HepG2 (cell line): Measurements from ENCODE around the gene CAPN9. TPM values are rescaled to one million over a fixed set of nuclear protein-coding genes. Genes with fewer than 3 reads are reported as not detected.

ENCODE experiments used
- ARNT2 ChIP-seq: sonication (generic); formaldehyde crosslinking; IDR thresholded peaks from 2 replicates; pipeline ENCODE4 v1.8.0; 2022; ENCODE audit warnings: mild to moderate bottlenecking, low read depth, missing genetic modification reagents, moderate library complexity
- BCL3 ChIP-seq: sonication (generic); formaldehyde crosslinking; IDR thresholded peaks from 2 replicates; pipeline ENCODE4 v1.5.1; 2020; ENCODE audit warnings: mild to moderate bottlenecking, missing genetic modification reagents, moderate library complexity
- CBFB ChIP-seq: sonication (generic); formaldehyde crosslinking; IDR thresholded peaks from 2 replicates; pipeline ENCODE4 v1.4.0; 2020; ENCODE audit warnings: missing genetic modification reagents
- GFI1 ChIP-seq: sonication (generic); formaldehyde crosslinking; IDR thresholded peaks from 2 replicates; pipeline ENCODE4 v1.5.0; 2020; ENCODE audit warnings: missing genetic modification reagents, mild to moderate bottlenecking, borderline replicate concordance
- HDAC2 ChIP-seq: sonication (generic); formaldehyde crosslinking; IDR thresholded peaks from 2 replicates; pipeline ENCODE4 v1.4.0; 2020; ENCODE audit warnings: missing genetic modification reagents
- HIVEP1 ChIP-seq: sonication (generic); formaldehyde crosslinking; IDR thresholded peaks from 2 replicates; pipeline ENCODE4 v1.4.0; 2020; ENCODE audit warnings: mild to moderate bottlenecking, missing genetic modification reagents
- IRF2 ChIP-seq: IDR thresholded peaks from 2 replicates; pipeline ENCODE4 v1.6.1; 2018; ENCODE audit warnings: missing genetic modification reagents, missing compliant biosample characterization
- KDM5B ChIP-seq: sonication (generic); formaldehyde crosslinking; IDR thresholded peaks from 2 replicates; pipeline ENCODE4 v1.4.0; 2020; ENCODE audit warnings: missing genetic modification reagents, mild to moderate bottlenecking, borderline replicate concordance
- KLF16 ChIP-seq, 2 experiments: sonication (generic) in 1 of 2; formaldehyde crosslinking in 1 of 2; IDR thresholded peaks; 2 replicates each; pipeline versions ENCODE4 v1.6.1 to v1.8.0; 2016 to 2023; ENCODE audit warnings: missing genetic modification reagents in 2 of 2, missing compliant biosample characterization in 1 of 2
- MED13 ChIP-seq: sonication (generic); formaldehyde crosslinking; IDR thresholded peaks from 2 replicates; pipeline ENCODE4 v1.5.0; 2020; ENCODE audit warnings: missing genetic modification reagents
- MIER2 ChIP-seq: IDR thresholded peaks from 2 replicates; pipeline ENCODE4 v1.6.1; 2016; ENCODE audit warnings: missing biosample characterization, missing genetic modification reagents
- PAF1 ChIP-seq: IDR thresholded peaks from 2 replicates; pipeline ENCODE4 v1.6.1; 2016; ENCODE audit warnings: missing genetic modification reagents, missing compliant biosample characterization
- RBFOX2 ChIP-seq: fragments of 200-400 bp; formaldehyde crosslinking; IDR thresholded peaks from 2 replicates; pipeline ENCODE4 v1.6.1; 2017; ENCODE audit warnings: low read depth, mild to moderate bottlenecking, low read length
- TOE1 ChIP-seq: sonication (generic); formaldehyde crosslinking; IDR thresholded peaks from 2 replicates; pipeline ENCODE4 v1.4.0; 2020; ENCODE audit warnings: mild to moderate bottlenecking, missing genetic modification reagents
- U2AF2 ChIP-seq: fragments of 200-400 bp; formaldehyde crosslinking; IDR thresholded peaks from 2 replicates; pipeline ENCODE4 v1.6.1; 2017; ENCODE audit warnings: low read depth, mild to moderate bottlenecking, low read length
- UBTF ChIP-seq: sonication (generic); formaldehyde crosslinking; IDR thresholded peaks from 2 replicates; pipeline ENCODE4 v1.4.0; 2020; ENCODE audit warnings: mild to moderate bottlenecking, missing genetic modification reagents
- ZBTB39 ChIP-seq: sonication (generic); formaldehyde crosslinking; IDR thresholded peaks from 2 replicates; pipeline ENCODE4 v1.5.0; 2020; ENCODE audit warnings: missing genetic modification reagents
- ZFYVE20 ChIP-seq: sonication (generic); formaldehyde crosslinking; IDR thresholded peaks from 2 replicates; pipeline ENCODE4 v1.8.0; 2023; ENCODE audit warnings: low read depth, mild to moderate bottlenecking, moderate library complexity, missing genetic modification reagents, borderline replicate concordance
- ZMAT3 ChIP-seq: sonication (generic); formaldehyde crosslinking; conservative IDR thresholded peaks from 2 replicates; pipeline ENCODE4 v1.7.0; 2021; ENCODE audit warnings: missing genetic modification reagents
- ZNF136 ChIP-seq: sonication (generic); formaldehyde crosslinking; IDR thresholded peaks from 2 replicates; pipeline ENCODE4 v1.8.1; 2022; ENCODE audit warnings: low read depth, mild to moderate bottlenecking, moderate library complexity, missing genetic modification reagents
- ZNF180 ChIP-seq: sonication (generic); formaldehyde crosslinking; IDR thresholded peaks from 2 replicates; pipeline ENCODE4 v1.4.0; 2020; ENCODE audit warnings: low read depth, missing genetic modification reagents, borderline replicate concordance
- ZNF329 ChIP-seq: sonication (generic); formaldehyde crosslinking; IDR thresholded peaks from 2 replicates; pipeline ENCODE4 v1.9.0; 2021; ENCODE audit warnings: low read depth, mild to moderate bottlenecking, missing genetic modification reagents
- ZNF549 ChIP-seq: sonication (generic); formaldehyde crosslinking; IDR thresholded peaks from 2 replicates; pipeline ENCODE4 v1.5.0; 2020; ENCODE audit warnings: missing genetic modification reagents
- ZNF772 ChIP-seq: sonication (generic); formaldehyde crosslinking; IDR thresholded peaks from 2 replicates; pipeline ENCODE4 v1.5.0; 2020; ENCODE audit warnings: mild to moderate bottlenecking, missing genetic modification reagents
- ZNF883 ChIP-seq: sonication (generic); formaldehyde crosslinking; IDR thresholded peaks from 2 replicates; pipeline ENCODE4 v1.5.1; 2020; ENCODE audit warnings: mild to moderate bottlenecking, missing genetic modification reagents; ENCODE audit errors: not compliant biosample characterization
- ZNF891 ChIP-seq: sonication (generic); formaldehyde crosslinking; IDR thresholded peaks from 2 replicates; pipeline ENCODE4 v1.5.0; 2020; ENCODE audit warnings: mild to moderate bottlenecking, missing genetic modification reagents
- ZSCAN30 ChIP-seq: sonication (generic); formaldehyde crosslinking; IDR thresholded peaks from 2 replicates; pipeline ENCODE4 v1.5.0; 2020; ENCODE audit warnings: mild to moderate bottlenecking, missing genetic modification reagents
- polyA plus RNA-seq, 8 experiments: library from polyadenylated mRNA; depleted of rRNA in 3 of 8; stranded (reverse) in 7 of 8; unstranded in 1 of 8; fragments of >200 nt; fragmentation: Illumina TruSeq in 4 of 8; extraction: Trizol in 4 of 8; gene quantifications; 2 replicates each; pipeline versions ENCODE4 v1.2.1 to v1.2.3, GENCODE V29; 2011 to 2016; ENCODE audit warnings: low read depth in 4 of 8, missing spikeins in 1 of 8, mixed read lengths in 1 of 8; ENCODE audit not compliant: insufficient read depth in 1 of 8
- total RNA-seq, 5 experiments: library from RNA; depleted of rRNA; stranded (reverse); fragments of >200 nt; fragmentation: Illumina TruSeq; extraction: Trizol; gene quantifications; 2 replicates each; pipeline ENCODE4 v1.2.3, GENCODE V29; 2016; ENCODE audit warnings: low read depth in 1 of 5

The CAPN9 gene
- total and polyA plus RNA-seq, 2 of the 13 experiments (the other 11 are each of a cell fraction or from before 2014, with no cell fraction given): 0.04 to 0.31 TPM

DNA sequence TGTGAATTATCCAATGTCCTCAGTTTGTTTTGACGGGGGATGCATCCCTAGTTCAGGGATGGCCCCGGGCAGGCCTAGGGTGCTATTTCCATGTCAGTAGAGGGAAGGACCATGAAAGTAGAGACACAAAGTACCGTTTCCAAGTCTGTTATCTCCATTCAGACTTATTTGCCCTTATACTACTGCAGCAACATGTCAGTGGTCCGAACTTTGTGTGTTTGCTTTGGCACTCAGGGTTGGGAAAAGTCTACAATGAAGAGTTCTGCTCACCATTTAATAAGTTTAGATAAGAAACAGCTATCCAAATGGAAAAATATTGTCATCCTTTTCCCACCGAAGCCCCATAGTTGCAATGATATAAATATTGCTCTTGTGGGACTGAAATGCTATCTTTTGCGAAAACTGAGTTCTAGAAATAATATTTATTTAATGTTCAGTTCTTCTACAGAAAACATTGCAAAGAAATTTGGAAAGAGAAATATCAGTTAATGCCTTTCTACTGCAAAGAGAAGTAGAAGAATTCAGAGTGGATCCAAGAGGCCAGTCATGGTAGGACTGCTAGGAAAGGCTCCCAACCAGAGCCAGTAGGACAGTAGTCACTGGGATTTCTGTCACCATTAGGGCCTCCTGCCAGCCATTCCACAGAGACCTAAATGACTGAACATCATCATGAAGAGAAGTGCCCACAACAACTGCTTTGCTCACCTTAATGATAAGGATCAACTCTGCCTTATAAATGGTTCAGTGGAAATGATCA is 21.8 kb upstream of the CAPN9 start (continued):
- no peak for TF ChIP-seq ZNF180 (CRISPR knock-in tag)
- no peak for TF ChIP-seq ZNF329
- no peak for TF ChIP-seq ZNF136 (CRISPR knock-in tag)
- TF ChIP-seq ARNT2 (CRISPR knock-in tag): no peak
- TF ChIP-seq ZNF549 (CRISPR knock-in tag): no peak
- no peak for TF ChIP-seq ZNF891
- no peak for TF ChIP-seq PAF1 (CRISPR knock-in tag)
- TF ChIP-seq HDAC2 (CRISPR knock-in tag): peak; percentile 85
- no peak for TF ChIP-seq U2AF2
- no peak for TF ChIP-seq ZMAT3 (CRISPR knock-in tag)
- no peak for TF ChIP-seq ZSCAN30
- 0 out of 2 replicates have a peak, but pooled peaks have one; percentile 57 for TF ChIP-seq MIER2 (CRISPR knock-in tag)
- TF ChIP-seq ZFYVE20 (CRISPR knock-in tag): no peak
- TF ChIP-seq BCL3 (CRISPR knock-in tag): no peak
- TF ChIP-seq GFI1: no peak; the same call in 1 of the 2 replicates
- TF ChIP-seq ZBTB39 (CRISPR knock-in tag): no peak
- no peak for TF ChIP-seq RBFOX2
- peak; percentile 67; the same call in 1 of the 2 replicates for TF ChIP-seq IRF2 (CRISPR knock-in tag)
- no peak for TF ChIP-seq MED13
- TF ChIP-seq HIVEP1: no peak
- TF ChIP-seq UBTF (CRISPR knock-in tag): no peak
- no peak for TF ChIP-seq TOE1 (CRISPR knock-in tag)
- TF ChIP-seq ZNF772 (CRISPR knock-in tag): no peak
- TF ChIP-seq CBFB (CRISPR knock-in tag): no peak
- TF ChIP-seq ZNF883 (CRISPR knock-in tag): no peak
- no peak for TF ChIP-seq KDM5B
- no peak for TF ChIP-seq KLF16 (CRISPR knock-in tag; IDR thresholded peaks at IDR 0.05)
